HepG2 (cell line): ENCODE data around the gene GPC6. TPM values are rescaled to one million over a fixed set of nuclear protein-coding genes. Genes with fewer than 3 reads are reported as not detected.
"Not testable (repeated sequence)": the region's sequence is repeated elsewhere in the genome, so short reads cannot be mapped to it uniquely, and the experiment has no call there.

Experiments
- ATAC-seq: fragments of 200-7000 bp; cut with Tn5 transposase; 3 replicates; pipeline ENCODE4 v1.9.1; 2020; ENCODE audit warnings: mild to moderate bottlenecking, moderate library complexity
- BruUV-seq: library from RNA; stranded (reverse); fragments of 400-500 nt; replicated peaks from 2 replicates; lab custom pipeline; 2021; lab: Mats Ljungman, UMichigan
- CTCF ChIA-PET: fragments of 300-600 bp; formaldehyde crosslinking; extraction: SDS; loops from one replicate; lab custom pipeline; 2021; ENCODE audit warnings: low total read pairs, inconsistent platforms, low intra/inter-chr PET ratio; lab: Yijun Ruan, JAX
- POLR2A ChIA-PET: fragments of 350-600 bp; sonication (Branson Sonifier 250); formaldehyde crosslinking; loops from one replicate; lab custom pipeline; 2020; ENCODE audit warnings: antibody characterized with exemption, inconsistent platforms; lab: Yijun Ruan, JAX
- DNase-seq: peaks from one replicate; pipeline ENCODE4 v3.0.0-alpha.2; 2015; ENCODE audit warnings: low spot score
- FAIRE-seq: peaks from 3 replicates; lab custom pipeline; 2011; peaks lifted over from hg19 to GRCh38; lab: Jason Lieb, UNC
- H2AFZ ChIP-seq: one replicate; pipeline ENCODE4 v1.6.1; 2011; ENCODE audit warnings: low read length, inconsistent platforms
- H3K27ac ChIP-seq: fragments of 300-600 bp; 3 replicates; pipeline ENCODE4 v1.8.0; 2011; ENCODE audit warnings: mixed run types, mild to moderate bottlenecking, mixed read lengths, low read length, inconsistent platforms; ENCODE audit not compliant: insufficient read depth; ENCODE audit errors: extremely low read length
- H3K27me3 ChIP-seq, 2 experiments: fragments of 200-600 bp in 1 of 2; 2 replicates in 1 of 2; 3 replicates in 1 of 2; pipeline versions ENCODE4 v1.6.0 to v1.8.0; 2011; ENCODE audit warnings: low read length in 2 of 2, mild to moderate bottlenecking in 2 of 2, moderate library complexity in 2 of 2, inconsistent platforms in 1 of 2; ENCODE audit not compliant: insufficient read depth in 2 of 2, control insufficient read depth in 1 of 2
- H3K36me3 ChIP-seq, 2 experiments: fragments of 200-600 bp in 1 of 2; replicated peaks in 1 of 2; 2 replicates in 1 of 2; 3 replicates in 1 of 2; pipeline versions ENCODE4 v1.5.1 to v1.8.0; 2011; ENCODE audit warnings: low read length in 2 of 2, inconsistent platforms in 1 of 2; ENCODE audit not compliant: insufficient read depth in 2 of 2, control insufficient read depth in 1 of 2
- H3K4me1 ChIP-seq: 2 replicates; pipeline ENCODE4 v1.5.1; 2012; ENCODE audit warnings: low read length, inconsistent platforms; ENCODE audit not compliant: insufficient read depth
- H3K4me2 ChIP-seq: 2 replicates; pipeline ENCODE4 v1.6.0; 2011; ENCODE audit warnings: low read depth, low read length, inconsistent platforms
- H3K4me3 ChIP-seq, 3 experiments: fragments of 200-600 bp in 1 of 3; sonication (generic), shearing (Covaris generic) in 1 of 3; replicated peaks in 1 of 3; 2 replicates each; pipeline ENCODE4 v1.5.1; 2011 to 2016; ENCODE audit warnings: low read length in 3 of 3, inconsistent platforms in 2 of 3, low read depth in 2 of 3, mild to moderate bottlenecking in 2 of 3, control low read depth in 1 of 3, mixed read lengths in 1 of 3; ENCODE audit not compliant: insufficient read depth in 1 of 3
- H3K79me2 ChIP-seq: one replicate; pipeline ENCODE4 v1.6.1; 2011; ENCODE audit warnings: low read length, inconsistent platforms; ENCODE audit not compliant: insufficient read depth
- H3K9ac ChIP-seq: 2 replicates; pipeline ENCODE4 v1.6.0; 2011; ENCODE audit warnings: mild to moderate bottlenecking, low read depth, low read length, inconsistent platforms; ENCODE audit not compliant: insufficient read depth
- H3K9me3 ChIP-seq: 2 replicates; pipeline ENCODE4 v1.5.1; 2012; ENCODE audit warnings: mild to moderate bottlenecking, low read length
- H4K20me1 ChIP-seq: 2 replicates; pipeline ENCODE4 v1.6.0; 2011; ENCODE audit warnings: inconsistent platforms, mild to moderate bottlenecking, low read length, moderate library complexity; ENCODE audit not compliant: insufficient read depth
- BORCS8-MEF2B ChIP-seq: sonication (generic); formaldehyde crosslinking; IDR thresholded peaks from 2 replicates; pipeline ENCODE4 v1.8.0; 2022; ENCODE audit warnings: mild to moderate bottlenecking, missing genetic modification reagents
- HCFC1 ChIP-seq: fragments of 150-350 bp; IDR thresholded peaks from 2 replicates; pipeline ENCODE4 v1.6.1; 2014; ENCODE audit warnings: low read depth, low read length
- TBL1XR1 ChIP-seq: fragments of 150-350 bp; IDR thresholded peaks from 2 replicates; pipeline ENCODE4 v1.6.1; 2014; ENCODE audit warnings: borderline replicate concordance, low read length; ENCODE audit not compliant: partially characterized antibody
- TIGD3 ChIP-seq: sonication (generic); formaldehyde crosslinking; IDR thresholded peaks from 2 replicates; pipeline ENCODE4 v1.5.1; 2020; ENCODE audit warnings: mild to moderate bottlenecking, missing genetic modification reagents, borderline replicate concordance
- ZNF124 ChIP-seq: sonication (generic); formaldehyde crosslinking; IDR thresholded peaks from 2 replicates; pipeline ENCODE4 v1.4.0; 2020; ENCODE audit warnings: missing genetic modification reagents
- ZNF432 ChIP-seq: sonication (generic); formaldehyde crosslinking; IDR thresholded peaks from 2 replicates; pipeline ENCODE4 v1.5.0; 2020; ENCODE audit warnings: missing genetic modification reagents, mild to moderate bottlenecking, borderline replicate concordance
- ZNF567 ChIP-seq: sonication (generic); formaldehyde crosslinking; IDR thresholded peaks from 2 replicates; pipeline ENCODE4 v1.8.1; 2023; ENCODE audit warnings: mild to moderate bottlenecking, missing genetic modification reagents, borderline replicate concordance
- ZNF598 ChIP-seq: sonication (generic); formaldehyde crosslinking; IDR thresholded peaks from 2 replicates; pipeline ENCODE4 v1.5.1; 2020; ENCODE audit warnings: mild to moderate bottlenecking, missing genetic modification reagents, borderline replicate concordance
- ZNF768 ChIP-seq: sonication (generic); formaldehyde crosslinking; IDR thresholded peaks from 2 replicates; pipeline ENCODE4 v1.4.0; 2020; ENCODE audit warnings: missing genetic modification reagents
- WGBS: methylation state at CpG from one replicate; pipeline ENCODE4 v1.1.6; 2017; ENCODE audit warnings: low lambda C conversion rate; 5-methylcytosine and 5-hydroxymethylcytosine counted together
- in situ Hi-C: cut with HindIII; loops from 2 replicates; pipeline ENCODE4 v1.10.0; 2017; ENCODE audit warnings: low pct_unique_long_range_greater_than_20kb; ENCODE audit not compliant: extremely low pct_ligation_motif_present
- intact Hi-C: fragments of 100-400 bp; cut with micrococcal nuclease; formaldehyde crosslinking; loops from one replicate; pipeline ENCODE4 v1.10.0; 2022; ENCODE audit not compliant: unreplicated experiment
- polyA plus RNA-seq, 8 experiments: library from polyadenylated mRNA; depleted of rRNA in 3 of 8; stranded (reverse) in 7 of 8; unstranded in 1 of 8; fragments of >200 nt; fragmentation: Illumina TruSeq in 4 of 8; extraction: Trizol in 4 of 8; gene quantifications; 2 replicates each; pipeline versions ENCODE4 v1.2.1 to v1.2.3, GENCODE V29; 2011 to 2016; ENCODE audit warnings: low read depth in 4 of 8, missing spikeins in 1 of 8, mixed read lengths in 1 of 8; ENCODE audit not compliant: insufficient read depth in 1 of 8
- total RNA-seq, 5 experiments: library from RNA; depleted of rRNA; stranded (reverse); fragments of >200 nt; fragmentation: Illumina TruSeq; extraction: Trizol; gene quantifications; 2 replicates each; pipeline ENCODE4 v1.2.3, GENCODE V29; 2016; ENCODE audit warnings: low read depth in 1 of 5
- TF ChIP-seq, protein P1 (sequence below): sonication (generic); formaldehyde crosslinking; IDR thresholded peaks from 2 replicates; pipeline ENCODE4 v1.5.0; 2020; ENCODE audit warnings: missing genetic modification reagents

GPC6 gene
- total and polyA plus RNA-seq, 2 of the 13 experiments (the other 11 are each of a cell fraction or from before 2014, with no cell fraction given): 24.5 to 33.9 TPM

- POLR2A ChIA-PET: no interaction called here
- no peak overlapping the region for H2AFZ ChIP-seq
- no peaks in the 10 kb centered on the region for H3K79me2 ChIP-seq
- H4K20me1 ChIP-seq: no peaks in the 10 kb centered on the region
- in situ Hi-C loops: no loop called here
- ATAC-seq: no peak
- H3K4me1 ChIP-seq: no peaks in the 10 kb centered on the region; the same call in 1 of the 2 replicates
- no peaks in the 10 kb centered on the region for H3K36me3 ChIP-seq
- H3K4me3 ChIP-seq: no peak overlapping the region
- TF ChIP-seq TIGD3 (no peak), ZNF124 (CRISPR knock-in tag) (no peak), TBL1XR1 (no peak), ZNF432 (CRISPR knock-in tag) (no peak), ZNF768 (CRISPR knock-in tag) (no peak), BORCS8-MEF2B (no peak), ZNF567 (CRISPR knock-in tag) (no peak), HCFC1 (no peak), ZNF598 (no peak)
- TF ChIP-seq, protein P1, sequence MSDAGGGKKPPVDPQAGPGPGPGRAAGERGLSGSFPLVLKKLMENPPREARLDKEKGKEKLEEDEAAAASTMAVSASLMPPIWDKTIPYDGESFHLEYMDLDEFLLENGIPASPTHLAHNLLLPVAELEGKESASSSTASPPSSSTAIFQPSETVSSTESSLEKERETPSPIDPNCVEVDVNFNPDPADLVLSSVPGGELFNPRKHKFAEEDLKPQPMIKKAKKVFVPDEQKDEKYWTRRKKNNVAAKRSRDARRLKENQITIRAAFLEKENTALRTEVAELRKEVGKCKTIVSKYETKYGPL (CRISPR knock-in tag): no peak
- TF ChIP-seq, all 625 proteins: peak for 0
- no peak overlapping the region for H3K27ac ChIP-seq
- intact Hi-C loops: no loop called here
- H3K9ac ChIP-seq: no peak overlapping the region
- DNase-seq (no peak), FAIRE-seq (no peak)
- no TSS peak for BruUV-seq
- no peaks in the 10 kb centered on the region for H3K9me3 ChIP-seq
- CTCF ChIA-PET: no interaction called here
- H3K27me3 ChIP-seq: no peaks in the 10 kb centered on the region
- H3K4me2 ChIP-seq: no peak overlapping the region
These were observed 224.2 kb downstream of the GPC6 start for GRCh38 chr13:93450761-93451160.

DNA sequence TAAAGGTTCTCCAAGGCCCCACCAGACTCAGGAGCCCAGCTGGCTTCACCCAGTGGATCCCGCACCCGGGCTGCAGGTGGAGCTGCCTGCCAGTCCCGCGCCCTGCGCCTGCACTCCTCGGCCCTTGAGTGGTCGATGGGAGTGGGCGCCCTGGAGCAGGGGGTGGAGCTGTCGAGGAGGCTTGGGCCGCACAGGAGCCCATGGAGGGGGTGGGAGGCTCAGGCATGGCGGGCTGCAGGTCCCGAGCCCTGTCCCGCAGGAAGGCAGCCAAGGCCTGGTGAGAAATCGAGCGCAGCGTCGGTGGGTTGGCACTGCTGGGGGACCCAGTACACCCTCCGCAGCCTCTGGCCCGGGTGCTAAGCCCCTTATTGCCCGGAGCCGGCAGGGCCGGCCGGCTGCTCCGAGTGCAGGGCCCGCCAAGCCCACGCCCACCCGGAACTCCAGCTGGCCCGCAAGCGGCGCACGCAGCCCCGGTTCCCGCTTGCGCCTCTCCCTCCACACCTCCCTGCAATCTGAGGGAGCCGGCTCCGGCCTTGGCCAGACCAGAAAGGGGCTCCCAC, 228.1 kb downstream of the GPC6 start:
- intact Hi-C loops, DNase-seq, H3K4me1 ChIP-seq, H3K79me2 ChIP-seq, H3K4me2 ChIP-seq, CTCF ChIA-PET, H3K4me3 ChIP-seq, H3K27ac ChIP-seq, BruUV-seq, H3K36me3 ChIP-seq, in situ Hi-C loops, H3K27me3 ChIP-seq, H3K9me3 ChIP-seq, H2AFZ ChIP-seq, FAIRE-seq, H3K9ac ChIP-seq, POLR2A ChIA-PET, ATAC-seq, H4K20me1 ChIP-seq: not testable (repeated sequence)
- 86% methylated on average over 12 of the region's 36 CpGs for WGBS
